H1 (cell line): ENCODE measurements around the gene KCNMA1. TPM values are rescaled to one million over a fixed set of nuclear protein-coding genes. Genes with fewer than 3 reads are reported as not detected.

ENCODE experiments used
- CHD7 ChIP-seq: fragments of 300-600 bp; sonication (generic); IDR thresholded peaks from 2 replicates; pipeline ENCODE4 v1.7.1; 2012; ENCODE audit warnings: low read length, moderate library complexity, mild to moderate bottlenecking, inconsistent platforms; ENCODE audit not compliant: insufficient replicate concordance
- polyA plus RNA-seq, 7 experiments: library from polyadenylated mRNA; depleted of rRNA in 3 of 7; stranded (reverse) in 5 of 7; unstranded in 2 of 7; fragments of >200 nt in 5 of 7; fragments of 200-250 nt in 2 of 7; gene quantifications; 1 replicate in 5 of 7; 2 replicates in 1 of 7; 4 replicates in 1 of 7; pipeline versions ENCODE4 v1.2.1 to v1.2.3, GENCODE V29; 2011 to 2013; ENCODE audit warnings: missing spikeins in 2 of 7, mixed read lengths in 2 of 7
- total RNA-seq: library from RNA; stranded (reverse); fragmentation: NEBNext Ultra II Directional; extraction: Animal tissue kit (Norgen Biotek cat#: 25700); gene quantifications from 2 replicates; pipeline ENCODE4 v1.2.1, GENCODE V29; 2021

Gene KCNMA1
- total and polyA plus RNA-seq, 2 of the 8 experiments (the other 6 are each of a cell fraction or from before 2014, with no cell fraction given) = 10.2 to 11.1 TPM

- TF ChIP-seq CHD7 = no peak
- TF ChIP-seq, all 59 proteins: peak for 1
Measured at GRCh38 chr10:77686096-77686495, 48.5 kb upstream of the KCNMA1 start (continued).
